Activated CD8-positive, alpha-beta T cell treated with anti-CD3 and anti-CD28 coated beads, Interleukin-2, amount 10 ng/mL, durations not matched to agents 7 days and 5 days (primary cell): ENCODE data around the gene ZNF787. TPM values are rescaled to one million over a fixed set of nuclear protein-coding genes. Genes with fewer than 3 reads are reported as not detected.

Source experiments
- ATAC-seq: fragments of 150-1000 bp; cut with Tn5 transposase; one replicate; pipeline ENCODE4 v1.10.0; 2021; ENCODE audit warnings: moderate library complexity
- CTCF ChIA-PET: fragments of 350-600 bp; sonication (Branson Sonifier 250); formaldehyde crosslinking; loops from one replicate; lab custom pipeline; 2021; ENCODE audit warnings: antibody characterized with exemption; lab: Charles Lee
- POLR2A ChIA-PET: fragments of 350-600 bp; sonication (Branson Sonifier 250); formaldehyde crosslinking; loops from one replicate; lab custom pipeline; 2021; ENCODE audit warnings: antibody characterized with exemption; lab: Charles Lee
- DNase-seq: peaks from one replicate; pipeline ENCODE4 v3.0.0-alpha.2; 2020
- H3K27ac Mint-ChIP-seq: one replicate; pipeline ENCODE4 v1.8.0; 2021; ENCODE audit warnings: mild to moderate bottlenecking, mixed read lengths
- H3K27me3 Mint-ChIP-seq: one replicate; pipeline ENCODE4 v1.8.0; 2021; ENCODE audit warnings: low read depth, mixed read lengths
- H3K36me3 Mint-ChIP-seq: one replicate; pipeline ENCODE4 v1.8.0; 2021; ENCODE audit warnings: low read depth, mixed read lengths
- H3K4me1 Mint-ChIP-seq: one replicate; pipeline ENCODE4 v1.8.0; 2021; ENCODE audit warnings: low read depth, mixed read lengths
- H3K4me3 Mint-ChIP-seq: one replicate; pipeline ENCODE4 v1.8.0; 2021; ENCODE audit warnings: mild to moderate bottlenecking, mixed read lengths
- H3K9me3 Mint-ChIP-seq: one replicate; pipeline ENCODE4 v1.8.0; 2022; ENCODE audit warnings: mixed read lengths; ENCODE audit not compliant: insufficient read depth
- total RNA-seq, 2 experiments: library from RNA; stranded (reverse); gene quantifications; one replicate each; pipeline ENCODE4 v1.2.3, GENCODE V29; 2021

ZNF787 gene
- total RNA-seq, 2 experiments from 2014 or later: 30.4 to 31.3 TPM

- no peak for DNase-seq
- peaks cover 26% of the 10 kb centered on the region for H3K36me3 Mint-ChIP-seq
- H3K4me3 Mint-ChIP-seq: no peak overlapping the region
These were observed 31.8 kb downstream of the ZNF787 start for GRCh38 chr19:56089344-56089743.

GRCh38 chr19:56088497-56089215 is 32.4 kb downstream of the ZNF787 start:
- ATAC-seq: no peak
- CTCF ChIA-PET: interaction anchor here (1.1 kb wide), 1 partner anchor 23 kb away, joined by 3 read pairs; no protein-coding TSS in a partner anchor
- Mint-ChIP-seq H3K36me3 (peaks cover 22% of the 10 kb centered on the region), H3K4me3 (no peak overlapping the region), H3K27ac (no peak overlapping the region), H3K4me1 (peaks cover 3% of the 10 kb centered on the region), H3K9me3 (peaks cover 3% of the 10 kb centered on the region), H3K27me3 (no peaks in the 10 kb centered on the region)
- POLR2A ChIA-PET: no interaction called here
- no peak for DNase-seq

More at GRCh38 chr19:56089344-56089743, 31.8 kb downstream of the ZNF787 start:
- ChIA-PET CTCF (interaction anchor here (1.1 kb wide), 1 partner anchor 24 kb away, joined by 3 read pairs; no protein-coding TSS in a partner anchor), POLR2A (no interaction called here)
- no peak for ATAC-seq
- no peak overlapping the region for H3K27ac Mint-ChIP-seq
- H3K4me1 Mint-ChIP-seq: peaks cover 3% of the 10 kb centered on the region
- no peaks in the 10 kb centered on the region for H3K27me3 Mint-ChIP-seq
- H3K9me3 Mint-ChIP-seq: peaks cover 6% of the 10 kb centered on the region

- H3K4me3 Mint-ChIP-seq: no peak overlapping the region
These were observed 33.2 kb downstream of the ZNF787 start for GRCh38 chr19:56087647-56088496.

GRCh38 chr19:56086671-56087430 is 34.2 kb downstream of the ZNF787 start:
- H3K9me3 Mint-ChIP-seq: no peaks in the 10 kb centered on the region
- no peak overlapping the region for H3K27ac Mint-ChIP-seq
- ATAC-seq: no peak
- no peak for DNase-seq
- peaks cover 10% of the 10 kb centered on the region for H3K36me3 Mint-ChIP-seq
- no peaks in the 10 kb centered on the region for H3K4me1 Mint-ChIP-seq
- H3K4me3 Mint-ChIP-seq: no peak overlapping the region
- ChIA-PET POLR2A (no interaction called here), CTCF (no interaction called here)
- no peaks in the 10 kb centered on the region for H3K27me3 Mint-ChIP-seq

More at GRCh38 chr19:56087647-56088496, 33.2 kb downstream of the ZNF787 start:
- peaks cover 14% of the 10 kb centered on the region for H3K36me3 Mint-ChIP-seq
- H3K9me3 Mint-ChIP-seq: no peaks in the 10 kb centered on the region
- DNase-seq (no peak), ATAC-seq (no peak)
- ChIA-PET CTCF (interaction anchor here (1.1 kb wide), 1 partner anchor 22 kb away, joined by 3 read pairs; no protein-coding TSS in a partner anchor), POLR2A (no interaction called here)
- H3K4me1 Mint-ChIP-seq: peaks cover 2% of the 10 kb centered on the region
- no peaks in the 10 kb centered on the region for H3K27me3 Mint-ChIP-seq
- H3K27ac Mint-ChIP-seq: no peak overlapping the region

GRCh38 chr19:56085571-56086275 is 35.4 kb downstream of the ZNF787 start:
- peaks cover 8% of the 10 kb centered on the region for H3K36me3 Mint-ChIP-seq
- POLR2A ChIA-PET: interaction anchor here (1.5 kb wide), 1 partner anchor 35 kb away, joined by 6 read pairs; the partner anchor contains the start of gene ZNF787
- no peaks in the 10 kb centered on the region for H3K9me3 Mint-ChIP-seq
- no peak overlapping the region for H3K4me3 Mint-ChIP-seq
- CTCF ChIA-PET: interaction anchor here (1.1 kb wide), 1 partner anchor 168 kb away, joined by 4 read pairs; no protein-coding TSS in a partner anchor
- H3K27ac Mint-ChIP-seq: no peak overlapping the region
- H3K27me3 Mint-ChIP-seq: peaks cover 4% of the 10 kb centered on the region
- ATAC-seq: no peak
- H3K4me1 Mint-ChIP-seq: peaks cover 8% of the 10 kb centered on the region
- no peak for DNase-seq

GRCh38 chr19:56084835-56085536 is 36.1 kb downstream of the ZNF787 start:
- Mint-ChIP-seq H3K9me3 (no peaks in the 10 kb centered on the region), H3K4me1 (peaks cover 10% of the 10 kb centered on the region), H3K36me3 (peaks cover 8% of the 10 kb centered on the region), H3K27me3 (peaks cover 4% of the 10 kb centered on the region), H3K4me3 (no peak overlapping the region), H3K27ac (no peak overlapping the region)
- ChIA-PET POLR2A (interaction anchor here (1.5 kb wide), 1 partner anchor 35 kb away, joined by 6 read pairs; the partner anchor contains the start of gene ZNF787), CTCF (interaction anchor here (1.1 kb wide), 1 partner anchor 169 kb away, joined by 4 read pairs; no protein-coding TSS in a partner anchor)
- no peak for DNase-seq
- ATAC-seq: no peak

- no peak overlapping the region for H3K27ac Mint-ChIP-seq
- ChIA-PET CTCF (no interaction called here), POLR2A (interaction anchor here (1.0 kb wide), 1 partner anchor 12 kb away, joined by 3 read pairs; no protein-coding TSS in a partner anchor)
- no peak overlapping the region for H3K4me3 Mint-ChIP-seq
- ATAC-seq: no peak
- H3K27me3 Mint-ChIP-seq: peaks cover 4% of the 10 kb centered on the region
- H3K36me3 Mint-ChIP-seq: peaks cover 4% of the 10 kb centered on the region
- H3K4me1 Mint-ChIP-seq: peaks cover 10% of the 10 kb centered on the region
- DNase-seq: no peak
- H3K9me3 Mint-ChIP-seq: no peaks in the 10 kb centered on the region
These were observed 37.4 kb downstream of the ZNF787 start for GRCh38 chr19:56083668-56084067.

GRCh38 chr19:56080669-56081401 is 40.3 kb downstream of the ZNF787 start:
- peak overlapping the region; percentile 67 for H3K4me3 Mint-ChIP-seq
- H3K9me3 Mint-ChIP-seq: no peaks in the 10 kb centered on the region
- no peaks in the 10 kb centered on the region for H3K36me3 Mint-ChIP-seq
- peaks cover 10% of the 10 kb centered on the region for H3K4me1 Mint-ChIP-seq
- ChIA-PET POLR2A (interaction anchor here (0.7 to 1.3 kb wide), 2 partner anchors 31 to 90 kb away, joined by 3 to 4 read pairs; no protein-coding TSS in a partner anchor), CTCF (interaction anchor here (0.7 to 4.1 kb wide), 14 partner anchors 10 to 268 kb away, joined by 3 to 28 read pairs (median 4); partner anchors contain the start of gene ZNF444)
- no peak overlapping the region for H3K27ac Mint-ChIP-seq
- DNase-seq (peak; percentile 80), ATAC-seq (peak; percentile 71)
- peaks cover 4% of the 10 kb centered on the region for H3K27me3 Mint-ChIP-seq

- H3K27ac Mint-ChIP-seq: no peak overlapping the region
- ATAC-seq: no peak
- no peak overlapping the region for H3K4me3 Mint-ChIP-seq
- no peaks in the 10 kb centered on the region for H3K9me3 Mint-ChIP-seq
- ChIA-PET CTCF (interaction anchor here (0.9 to 4.1 kb wide), 5 partner anchors 13 to 254 kb away, joined by 3 to 28 read pairs (median 4); no protein-coding TSS in a partner anchor), POLR2A (no interaction called here)
- H3K36me3 Mint-ChIP-seq: no peaks in the 10 kb centered on the region
- peaks cover 10% of the 10 kb centered on the region for H3K4me1 Mint-ChIP-seq
- no peak for DNase-seq
- H3K27me3 Mint-ChIP-seq: peaks cover 4% of the 10 kb centered on the region
These were observed 41.5 kb downstream of the ZNF787 start for GRCh38 chr19:56079609-56080008.
